Measurements from ENCODE around the gene SAV1. TPM values are rescaled to one million over a fixed set of nuclear protein-coding genes. Genes with fewer than 3 reads are reported as not detected.

SAV1 gene
- total and polyA plus RNA-seq, 8 donors = 11.2 to 58.0 (median 26.0) TPM

DNA sequence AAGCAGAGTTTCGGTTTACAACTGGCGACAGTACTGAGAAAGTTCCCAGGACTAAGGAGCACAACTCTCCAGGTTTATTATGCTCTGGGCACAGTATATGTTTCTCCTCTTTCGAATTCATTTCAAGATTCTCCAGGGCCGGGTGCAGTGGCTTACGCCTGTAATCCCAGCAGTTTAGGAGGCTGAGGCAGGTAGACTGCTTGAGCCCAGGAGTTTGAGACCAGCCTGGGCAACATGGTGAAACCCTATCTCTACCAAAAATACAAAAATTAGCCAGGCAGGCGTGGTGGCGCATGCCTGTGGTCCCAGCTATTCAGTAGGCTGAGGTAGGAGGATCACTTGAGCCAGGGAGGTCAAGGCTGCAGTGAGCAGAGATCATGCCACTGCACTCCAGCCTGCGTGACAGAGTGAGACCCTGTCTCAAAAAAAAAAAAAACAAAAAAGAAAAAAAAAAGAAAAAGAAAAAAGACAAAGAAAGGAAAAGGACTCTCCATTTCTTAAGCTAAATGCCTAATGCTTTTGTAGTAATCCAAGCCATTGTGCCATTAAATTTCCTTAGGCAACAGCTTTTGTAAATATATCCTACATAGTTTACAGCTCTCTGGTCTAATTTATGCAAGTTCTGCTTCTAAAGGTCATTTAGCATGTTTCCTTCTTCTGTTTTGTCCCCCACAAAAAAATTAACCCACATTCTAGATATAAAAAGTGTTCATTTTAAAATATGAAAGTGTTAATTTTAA lies 73.4 kb downstream of the SAV1 start:
- Histone ChIP-seq H3K27me3 (no peaks in the 10 kb centered on the region), H3K9me3 (no peaks in the 10 kb centered on the region), H3K27ac (no peak overlapping the region), H3K4me3 (no peak overlapping the region), H3K4me1 (peaks cover 0 to 3% (median under 1%) of the 10 kb centered on the region in 4 donors), H3K36me3 (peaks cover 0 to 15% (median 10%) of the 10 kb centered on the region in 4 donors)
- intact Hi-C loops (cut with DNase I; ENCODE audit: low total_unique reads) = no loop called here
- no peak for DNase-seq
- WGBS, 5 donors = 89 to 97% (median 94%) methylated on average over 8 of the region's 8 CpGs
- TF ChIP-seq POLR2AphosphoS5 (IDR thresholded peaks at IDR 0.05) = no peak
- no peak for TF ChIP-seq POLR2A (IDR thresholded peaks at IDR 0.05)
- TF ChIP-seq EP300 (IDR thresholded peaks at IDR 0.05) = no peak
- no peak for TF ChIP-seq CTCF (IDR thresholded peaks at IDR 0.05)

GRCh38 chr14:50590464-50590863 lies 77.6 kb downstream of the SAV1 start:
- Histone ChIP-seq H3K4me1 (no peaks in the 10 kb centered on the region), H3K4me3 (no peak overlapping the region), H3K27me3 (no peaks in the 10 kb centered on the region), H3K27ac (no peak overlapping the region), H3K36me3 (peaks cover 0 to 15% (median 10%) of the 10 kb centered on the region in 4 donors), H3K9me3 (no peaks in the 10 kb centered on the region)
- no peak for DNase-seq
- intact Hi-C loops (cut with DNase I; ENCODE audit: low total_unique reads) = no loop called here
- TF ChIP-seq EP300 (IDR thresholded peaks at IDR 0.05) (no peak), POLR2A (IDR thresholded peaks at IDR 0.05) (no peak), CTCF (IDR thresholded peaks at IDR 0.05) (no peak), POLR2AphosphoS5 (IDR thresholded peaks at IDR 0.05) (no peak)
- WGBS, 5 donors = 78 to 92% (median 84%) methylated on average over 2 of the region's 2 CpGs

Small RNA genes within 50 kb of the gene (small RNA-seq; reads per million reads assigned to genes)
- 0 reads per million in 4 donors for gene RN7SL452P

Other genes starting within 250 kb of the SAV1 start
- 100 to 1,000 TPM in 4 of 5 donors, 1 to 10 TPM in 1; 6.4 to 297 (median 179) TPM for gene MAP4K5, start 135.7 kb downstream of the SAV1 start, total RNA-seq
- 10 to 100 TPM; 12.3 to 20.3 (median 12.8) TPM for gene MAP4K5, start 135.7 kb downstream of the SAV1 start, polyA plus RNA-seq
- 10 to 100 TPM in 1 of 5 donors, 1 to 10 TPM in 2, under 1 TPM in 2; 0.58 to 10.1 (median 1.8) TPM for gene ATL1, start 108.2 kb downstream of the SAV1 start, total RNA-seq
- 1 to 10 TPM; 2.6 to 4.0 (median 3.5) TPM for gene ATL1, start 108.2 kb downstream of the SAV1 start, polyA plus RNA-seq
- gene NIN, start 162.9 kb upstream of the SAV1 start, total RNA-seq = 10 to 100 TPM; 13.3 to 70.5 (median 39.7) TPM
- 1 to 10 TPM; 5.3 to 9.5 (median 5.8) TPM for gene NIN, start 162.9 kb upstream of the SAV1 start, polyA plus RNA-seq
- not detected for gene ABHD12B, start 203.7 kb upstream of the SAV1 start, total RNA-seq
- under 1 TPM in 1 of 3 donors, not detected in 2; 0.23 TPM for gene ABHD12B, start 203.7 kb upstream of the SAV1 start, polyA plus RNA-seq

Data from stomach (tissue), 9 donors.